PC-3 (cell line): ENCODE results near the gene ZNF394. TPM values are rescaled to one million over a fixed set of nuclear protein-coding genes. Genes with fewer than 3 reads are reported as not detected.

Experiments
- ATAC-seq: fragments of 200-7000 bp; cut with Tn5 transposase; 2 replicates; pipeline ENCODE4 v1.9.1; 2020; ENCODE audit warnings: mild to moderate bottlenecking, moderate library complexity
- BruUV-seq: library from RNA; stranded (reverse); fragments of 400-500 nt; replicated peaks from 2 replicates; lab custom pipeline; 2021; lab: Mats Ljungman, UMichigan
- CTCF ChIA-PET: fragments of 300-600 bp; sonication (Branson Sonifier 250); formaldehyde crosslinking; loops from one replicate; lab custom pipeline; 2022; ENCODE audit warnings: antibody characterized with exemption; lab: Charles Lee
- POLR2A ChIA-PET: fragments of 300-600 bp; sonication (Branson Sonifier 250); formaldehyde crosslinking; loops from one replicate; lab custom pipeline; 2022; ENCODE audit warnings: antibody characterized with exemption; ENCODE audit not compliant: unreplicated experiment; lab: Charles Lee
- DNase-seq: peaks from one replicate; pipeline ENCODE4 v3.0.0-alpha.2; 2015
- H2AFZ ChIP-seq: fragments of 300-600 bp; sonication (generic); 2 replicates; pipeline ENCODE4 v1.6.0; 2016; ENCODE audit warnings: antibody characterized with exemption, low read length
- H3F3A ChIP-seq: fragments of 300-600 bp; sonication (generic); one replicate; pipeline ENCODE4 v1.6.0; 2017; ENCODE audit warnings: antibody characterized with exemption, low read length, control low read depth, mild to moderate bottlenecking; ENCODE audit not compliant: unreplicated experiment
- H3K27ac ChIP-seq: fragments of 300-600 bp; sonication (generic); 2 replicates; pipeline ENCODE4 v1.5.1; 2016; ENCODE audit warnings: mild to moderate bottlenecking, low read length
- H3K27me3 ChIP-seq: fragments of 300-600 bp; sonication (generic); 2 replicates; pipeline ENCODE4 v1.6.1; 2016; ENCODE audit warnings: low read length, mixed read lengths
- H3K36me3 ChIP-seq: fragments of 300-600 bp; sonication (generic); 2 replicates; pipeline ENCODE4 v1.6.1; 2016; ENCODE audit warnings: low read depth, mixed run types, low read length, mixed read lengths
- H3K4me1 ChIP-seq: fragments of 300-600 bp; sonication (generic); 2 replicates; pipeline ENCODE4 v1.5.1; 2016; ENCODE audit warnings: low read length; ENCODE audit not compliant: insufficient read depth
- H3K4me2 ChIP-seq: fragments of 300-600 bp; sonication (generic); 2 replicates; pipeline ENCODE4 v1.6.0; 2016; ENCODE audit warnings: low read length
- H3K4me3 ChIP-seq: fragments of 300-600 bp; sonication (generic); 2 replicates; pipeline ENCODE4 v1.5.1; 2016; ENCODE audit warnings: mild to moderate bottlenecking, low read length, mixed read lengths
- H3K79me2 ChIP-seq: fragments of 300-600 bp; sonication (generic); 2 replicates; pipeline ENCODE4 v1.6.1; 2017; ENCODE audit warnings: low read length, mixed read lengths
- H3K9ac ChIP-seq: fragments of 300-600 bp; sonication (generic); 2 replicates; pipeline ENCODE4 v1.6.0; 2016; ENCODE audit warnings: mild to moderate bottlenecking, low read length
- H3K9me2 ChIP-seq: fragments of 300-600 bp; sonication (generic); replicated peaks from 2 replicates; pipeline ENCODE4 v1.6.1; 2016; ENCODE audit warnings: mixed run types, low read length, mixed read lengths
- H3K9me3 ChIP-seq: fragments of 300-600 bp; sonication (generic); 2 replicates; pipeline ENCODE4 v1.6.1; 2016; ENCODE audit warnings: low read length, mixed read lengths
- H4K20me1 ChIP-seq: fragments of 300-600 bp; sonication (generic); 2 replicates; pipeline ENCODE4 v1.6.1; 2016; ENCODE audit warnings: low read length, mixed read lengths
- EZH2 ChIP-seq: fragments of 300-600 bp; sonication (generic); IDR thresholded peaks from one replicate; pipeline ENCODE4 v1.6.1; 2017; ENCODE audit warnings: antibody characterized with exemption, mild to moderate bottlenecking, low read length; ENCODE audit not compliant: unreplicated experiment
- EZH2phosphoT487 ChIP-seq: fragments of 300-600 bp; sonication (generic); IDR thresholded peaks from 2 replicates; pipeline ENCODE4 v1.6.1; 2018; ENCODE audit warnings: mild to moderate bottlenecking, antibody characterized with exemption, low read length, borderline replicate concordance
- intact Hi-C: fragments of 100-400 bp; cut with micrococcal nuclease; formaldehyde crosslinking; loops from 2 replicates; pipeline ENCODE4 v1.9.0; 2023
- total RNA-seq: library from RNA; depleted of rRNA; stranded (reverse); fragments of >200 nt; gene quantifications from 2 replicates; pipeline ENCODE4 v1.2.3, GENCODE V29; 2014
- TF ChIP-seq, protein P1 (sequence below): fragments of 300-600 bp; sonication (generic); conservative IDR thresholded peaks from 2 replicates; pipeline ENCODE4 v1.5.1; 2017; ENCODE audit warnings: antibody characterized with exemption, low read depth, mild to moderate bottlenecking, low read length

The ZNF394 gene
- total RNA-seq, 1 experiment from 2014 or later: 17.7 TPM

DNA sequence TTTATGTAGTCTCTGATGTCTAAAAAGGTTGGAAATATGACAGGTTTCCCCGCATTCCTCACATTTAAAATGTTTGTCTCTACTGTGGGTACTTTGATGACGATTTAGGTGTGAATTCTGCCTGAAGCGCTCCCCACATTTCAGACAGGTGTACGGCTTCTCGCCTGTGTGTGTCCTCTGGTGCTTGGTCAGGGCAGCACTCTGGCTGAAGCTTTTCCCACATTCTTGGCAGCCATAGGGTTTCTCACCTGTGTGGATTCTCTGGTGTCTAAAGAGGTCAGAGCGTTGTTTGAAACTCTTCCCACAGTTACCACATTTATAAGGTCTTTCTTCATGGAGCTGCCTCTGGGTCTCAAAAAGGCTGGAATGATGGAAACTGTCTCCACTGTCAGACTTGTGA, 6.3 kb downstream of the ZNF394 start:
- BruUV-seq: no TSS peak
- Histone ChIP-seq H3K4me2 (no peak overlapping the region), H3K9me3 (peaks cover 10% of the 10 kb centered on the region; the same call in 1 of the 2 replicates), H3K9ac (no peak overlapping the region), H3K4me3 (no peak overlapping the region), H2AFZ (no peak overlapping the region), H3F3A (no peaks in the 10 kb centered on the region), H3K27me3 (no peaks in the 10 kb centered on the region), H3K27ac (no peak overlapping the region), H3K4me1 (no peaks in the 10 kb centered on the region), H3K79me2 (peaks cover 32% of the 10 kb centered on the region), H4K20me1 (peaks cover 14% of the 10 kb centered on the region), H3K36me3 (peaks cover 20% of the 10 kb centered on the region), H3K9me2 (no peaks in the 10 kb centered on the region)
- intact Hi-C loops: no loop called here
- CTCF ChIA-PET: no interaction called here
- no peak for DNase-seq
- TF ChIP-seq EZH2phosphoT487: no peak
- no peak for ATAC-seq
- POLR2A ChIA-PET: no interaction called here

GRCh38 chr7:99490878-99491277, 9.2 kb downstream of the ZNF394 start:
- no peaks in the 10 kb centered on the region for H3K9me2 ChIP-seq
- no peaks in the 10 kb centered on the region for H4K20me1 ChIP-seq
- H3K9ac ChIP-seq: no peak overlapping the region
- H3K36me3 ChIP-seq: peaks cover 24% of the 10 kb centered on the region
- no peak overlapping the region for H3K4me3 ChIP-seq
- H3K79me2 ChIP-seq: 0 out of 2 replicates have a peak, but pooled peaks cover 6% of the 10 kb centered on the region
- no TSS peak for BruUV-seq
- no peaks in the 10 kb centered on the region for H3F3A ChIP-seq
- no peak overlapping the region for H3K27ac ChIP-seq
- CTCF ChIA-PET: no interaction called here
- H3K4me1 ChIP-seq: no peaks in the 10 kb centered on the region
- H3K4me2 ChIP-seq: no peak overlapping the region
- no peaks in the 10 kb centered on the region for H3K27me3 ChIP-seq
- no peak for DNase-seq
- H2AFZ ChIP-seq: no peak overlapping the region
- H3K9me3 ChIP-seq: peaks cover 10% of the 10 kb centered on the region; the same call in 1 of the 2 replicates
- intact Hi-C loops: no loop called here
- POLR2A ChIA-PET: interaction anchor here (0.6 kb wide), 1 partner anchor 372 kb away, joined by 3 read pairs; no protein-coding TSS in a partner anchor
- TF ChIP-seq EZH2phosphoT487 (no peak), EZH2 (no peak)
- TF ChIP-seq, protein P1, sequence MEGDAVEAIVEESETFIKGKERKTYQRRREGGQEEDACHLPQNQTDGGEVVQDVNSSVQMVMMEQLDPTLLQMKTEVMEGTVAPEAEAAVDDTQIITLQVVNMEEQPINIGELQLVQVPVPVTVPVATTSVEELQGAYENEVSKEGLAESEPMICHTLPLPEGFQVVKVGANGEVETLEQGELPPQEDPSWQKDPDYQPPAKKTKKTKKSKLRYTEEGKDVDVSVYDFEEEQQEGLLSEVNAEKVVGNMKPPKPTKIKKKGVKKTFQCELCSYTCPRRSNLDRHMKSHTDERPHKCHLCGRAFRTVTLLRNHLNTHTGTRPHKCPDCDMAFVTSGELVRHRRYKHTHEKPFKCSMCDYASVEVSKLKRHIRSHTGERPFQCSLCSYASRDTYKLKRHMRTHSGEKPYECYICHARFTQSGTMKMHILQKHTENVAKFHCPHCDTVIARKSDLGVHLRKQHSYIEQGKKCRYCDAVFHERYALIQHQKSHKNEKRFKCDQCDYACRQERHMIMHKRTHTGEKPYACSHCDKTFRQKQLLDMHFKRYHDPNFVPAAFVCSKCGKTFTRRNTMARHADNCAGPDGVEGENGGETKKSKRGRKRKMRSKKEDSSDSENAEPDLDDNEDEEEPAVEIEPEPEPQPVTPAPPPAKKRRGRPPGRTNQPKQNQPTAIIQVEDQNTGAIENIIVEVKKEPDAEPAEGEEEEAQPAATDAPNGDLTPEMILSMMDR: no peak
- peak; percentile 20; the same call in 1 of the 2 replicates for ATAC-seq

DNA sequence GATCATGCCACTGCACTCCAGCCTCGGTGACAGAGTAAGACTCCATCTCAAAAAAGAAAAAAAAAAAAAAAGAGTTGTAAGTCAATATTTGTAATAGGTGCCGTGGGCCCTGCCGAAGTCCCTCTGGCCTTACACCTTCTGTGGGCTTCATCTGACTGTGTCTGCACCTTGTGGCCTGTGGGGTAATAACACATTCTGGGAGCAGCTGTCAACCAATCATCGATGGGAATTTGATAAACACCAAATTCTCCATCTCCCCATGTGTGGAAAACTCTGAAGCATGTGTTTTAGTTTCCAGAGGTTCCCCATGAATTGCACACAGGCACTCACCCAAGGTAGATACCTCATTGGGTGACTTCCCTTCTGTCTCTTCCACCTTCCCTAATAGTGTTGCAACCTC, 10.8 kb downstream of the ZNF394 start:
- no peaks in the 10 kb centered on the region for H3F3A ChIP-seq
- no TSS peak for BruUV-seq
- peak; percentile 43; the same call in 1 of the 2 replicates for ATAC-seq
- H4K20me1 ChIP-seq: no peaks in the 10 kb centered on the region
- H3K9me3 ChIP-seq: peaks cover 7% of the 10 kb centered on the region; the same call in 1 of the 2 replicates
- H3K4me2 ChIP-seq: no peak overlapping the region
- H3K4me3 ChIP-seq: no peak overlapping the region
- no peaks in the 10 kb centered on the region for H3K27me3 ChIP-seq
- ChIA-PET POLR2A (no interaction called here), CTCF (no interaction called here)
- intact Hi-C loops: no loop called here
- no peak for TF ChIP-seq EZH2
- TF ChIP-seq, protein P1: no peak
- no peak for TF ChIP-seq EZH2phosphoT487
- H2AFZ ChIP-seq: no peak overlapping the region
- H3K4me1 ChIP-seq: no peaks in the 10 kb centered on the region
- no peak overlapping the region for H3K27ac ChIP-seq
- no peak for DNase-seq
- H3K9ac ChIP-seq: no peak overlapping the region
- H3K36me3 ChIP-seq: peaks cover 14% of the 10 kb centered on the region
- H3K79me2 ChIP-seq: 0 out of 2 replicates have a peak, but pooled peaks cover 4% of the 10 kb centered on the region
- no peaks in the 10 kb centered on the region for H3K9me2 ChIP-seq
